ENCODE measurements around the gene FMN2.

- TF ChIP-seq CTCF (IDR thresholded peaks at IDR 0.05) (no peak), TP53 (CRISPR knock-in tag; IDR thresholded peaks at IDR 0.05) (no peak), FOSL2 (IDR thresholded peaks at IDR 0.05) (no peak), FOSL2 (CRISPR knock-in tag; IDR thresholded peaks at IDR 0.05) (no peak), MAFK (IDR thresholded peaks at IDR 0.05; ENCODE audit: partially characterized antibody) (peak; percentile 75), JUN (IDR thresholded peaks at IDR 0.05) (no peak), BHLHE40 (IDR thresholded peaks at IDR 0.05; ENCODE audit: low read depth, low read length) (no peak)
Observed at GRCh38 chr1:240256836-240257503, 165.3 kb downstream of the FMN2 start.
